Activated CD4-positive, alpha-beta T cell treated with anti-CD3 and anti-CD28 coated beads, Interleukin-2, Interleukin-6, amounts not matched to agents 100 ng/mL and 50 ng/mL, durations not matched to agents 16 hours and 8 hours (primary cell): ENCODE data around the gene QTRT2.

Experiments used
- DNase-seq: peaks from one replicate; pipeline ENCODE4 v3.0.0-alpha.2; 2020

Gene QTRT2

DNA sequence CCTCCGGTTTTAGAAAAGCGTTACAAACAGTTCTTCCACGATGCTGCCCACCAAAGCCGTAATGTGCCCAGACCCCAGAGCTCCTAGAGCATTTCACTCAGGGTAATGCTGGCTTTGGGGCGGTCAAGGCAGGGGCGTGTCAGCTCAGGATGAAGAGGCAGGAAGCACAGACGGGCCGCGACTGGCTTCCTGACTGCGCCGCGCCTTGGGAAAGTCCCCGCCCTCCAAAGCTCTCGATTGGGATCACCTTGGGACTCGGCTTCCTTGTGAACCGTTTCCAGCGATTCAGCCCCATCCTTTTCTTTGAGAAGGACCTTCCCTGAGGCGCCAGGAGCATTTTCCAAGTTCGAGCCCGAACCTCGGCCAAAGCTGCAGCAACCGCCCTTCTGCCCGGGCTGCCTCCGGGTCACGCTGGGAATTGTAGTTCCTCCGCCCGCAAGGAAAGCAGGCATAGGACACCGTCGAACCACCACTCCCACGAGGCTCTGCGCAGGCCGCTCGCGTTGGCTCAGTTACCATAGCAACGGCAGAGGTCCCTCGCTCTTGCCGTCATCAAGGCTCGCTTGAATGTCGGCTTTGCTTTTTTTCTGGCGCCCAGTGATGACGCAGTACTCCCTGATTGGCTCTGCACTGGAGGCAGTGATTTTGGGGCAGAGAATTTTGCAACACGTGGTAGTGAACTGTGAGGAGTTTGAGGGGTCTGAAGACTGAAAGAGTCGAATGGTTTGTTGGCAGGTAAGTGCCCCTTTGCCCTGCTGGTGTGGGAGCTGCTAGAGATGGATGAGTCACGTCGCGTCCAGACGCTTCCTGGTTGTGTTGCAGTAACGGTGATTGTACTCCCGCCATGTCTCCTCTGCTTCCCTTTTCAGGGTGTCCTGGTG, at the start of gene QTRT2, which contains the start of gene CCDC191:
TSS of gene QTRT2 (plus strand) at position 608 of the 881 bp plus-strand sequence. CDS start 8,521 bp downstream, outside the sequence.
TSS of gene CCDC191 (minus strand) at position 397 of the 881 bp plus-strand sequence. CDS start at position 337, 60 bp downstream.
- DNase-seq, result peak; percentile 99

DNA sequence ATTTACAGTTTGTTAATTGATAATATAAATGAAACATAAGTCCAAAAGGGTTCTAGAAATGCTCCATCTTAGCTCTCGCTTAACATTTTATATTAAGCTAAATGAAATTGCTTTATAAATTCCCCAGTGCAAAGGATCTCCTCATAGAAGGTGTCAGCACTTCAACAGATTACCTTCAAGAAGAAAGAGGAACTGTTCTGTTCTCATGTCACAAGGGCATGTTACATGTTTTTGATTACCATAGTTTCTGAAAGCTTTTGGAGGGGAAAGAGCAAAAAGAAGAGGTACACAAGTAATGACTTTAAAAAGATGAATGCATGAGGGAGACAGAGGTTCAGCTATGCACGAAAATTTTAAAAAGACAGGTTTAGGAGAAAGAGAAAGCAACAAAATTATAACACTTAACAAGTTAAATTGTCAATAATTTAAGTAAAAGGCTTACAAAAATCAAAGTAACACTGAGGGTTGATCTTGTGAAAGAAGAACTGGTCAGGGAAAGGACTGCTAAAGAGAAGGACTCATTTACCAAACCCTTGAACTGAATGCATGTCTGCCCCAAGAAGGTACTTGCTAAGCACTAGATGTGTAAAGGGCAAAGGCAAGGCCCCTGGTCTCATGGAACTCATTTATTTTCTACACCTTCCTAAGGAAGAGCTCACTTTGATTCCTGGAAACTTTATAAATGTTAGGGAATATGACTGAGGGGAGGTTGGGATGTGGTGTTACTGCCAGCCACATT, 45.3 kb upstream of the QTRT2 start:
- no peak for DNase-seq

DNA sequence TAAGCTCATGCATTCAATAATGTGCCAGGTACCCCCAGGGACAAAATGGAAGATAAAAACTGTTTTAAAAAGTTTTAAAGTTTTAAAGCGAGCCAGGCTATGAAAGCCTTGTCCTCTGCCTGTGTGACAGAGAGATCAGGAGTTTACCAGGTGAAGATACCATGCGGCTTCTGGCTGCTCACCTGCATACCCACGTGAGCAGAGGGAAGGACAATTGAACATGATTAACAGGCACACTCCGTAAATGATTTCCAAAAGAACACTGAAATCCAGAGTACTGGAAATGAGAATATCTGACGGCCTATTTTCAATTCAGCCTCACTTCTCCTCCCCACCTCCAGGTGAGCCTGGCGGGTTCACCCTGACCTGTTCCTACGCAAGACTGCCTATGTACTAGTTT, 42.3 kb upstream of the QTRT2 start:
- DNase-seq, result no peak

DNA sequence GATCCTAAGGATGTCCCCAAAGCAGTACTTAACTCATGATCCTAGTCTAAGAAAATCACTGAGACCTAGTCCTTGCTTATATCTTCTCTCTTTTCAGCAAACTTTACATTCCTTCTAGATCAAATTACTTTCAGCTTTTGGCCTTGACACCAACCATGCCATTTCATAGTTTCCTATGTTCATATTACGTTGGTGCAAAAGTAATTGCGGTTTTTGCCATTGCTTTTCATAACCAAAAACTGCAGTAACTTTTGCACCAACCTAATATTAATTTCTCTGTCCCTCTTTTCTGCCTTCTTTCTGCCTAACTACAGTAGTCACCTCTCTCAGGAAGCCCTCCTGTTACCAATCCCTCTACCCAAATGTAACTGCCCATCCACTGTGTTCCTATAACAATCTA, 37.1 kb upstream of the QTRT2 start:
- no peak for DNase-seq

DNA sequence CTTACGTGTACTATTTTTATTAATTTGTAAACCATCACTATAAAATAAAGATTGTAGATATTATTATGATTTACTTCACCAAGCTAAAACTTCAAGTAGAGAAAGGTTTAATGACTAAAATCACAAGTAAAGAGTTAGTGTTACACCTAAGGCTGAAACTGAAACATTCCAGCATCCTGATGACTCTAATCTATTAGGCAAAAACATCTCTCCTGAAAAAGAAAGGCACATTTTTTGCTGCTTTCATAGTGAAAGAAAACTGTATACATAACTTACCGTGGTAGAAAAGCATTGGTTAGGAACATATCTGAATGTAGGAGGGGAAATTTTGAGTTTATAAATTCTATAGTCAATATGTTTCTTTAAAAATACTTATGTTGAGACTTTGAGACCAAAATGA, 35.6 kb upstream of the QTRT2 start:
- peak; percentile 20 for DNase-seq

DNA sequence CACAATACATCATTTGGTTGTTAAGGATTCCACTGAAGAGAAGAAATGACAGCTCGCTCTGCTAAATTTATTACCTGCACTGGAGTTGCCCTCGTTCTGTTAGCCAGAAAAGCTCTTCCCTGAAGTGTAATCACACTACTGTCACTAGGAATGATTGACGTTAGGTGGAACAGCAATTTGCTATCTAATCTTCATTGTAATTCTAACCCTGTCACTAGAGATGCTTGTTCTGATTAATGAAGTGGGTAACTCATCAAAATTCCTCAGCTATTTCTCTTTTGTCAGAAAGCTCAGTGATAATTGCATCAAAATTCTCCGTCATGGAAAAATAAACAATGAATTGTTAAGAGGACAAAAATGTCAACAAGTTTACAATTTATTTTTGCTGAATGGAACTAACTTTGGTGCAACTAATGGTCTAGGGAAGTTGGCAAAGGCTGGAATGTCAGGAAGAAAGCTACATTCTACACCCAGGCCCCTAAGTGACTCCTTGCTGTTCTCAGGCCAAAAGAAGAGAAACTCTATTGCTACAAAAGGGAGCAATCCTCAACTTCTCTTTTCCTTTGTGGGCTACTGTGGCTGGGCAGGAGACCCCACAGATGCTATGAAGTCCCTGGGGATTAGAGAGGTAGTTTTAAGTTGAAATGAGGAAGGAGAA, 34.3 kb upstream of the QTRT2 start:
- no peak for DNase-seq

DNA sequence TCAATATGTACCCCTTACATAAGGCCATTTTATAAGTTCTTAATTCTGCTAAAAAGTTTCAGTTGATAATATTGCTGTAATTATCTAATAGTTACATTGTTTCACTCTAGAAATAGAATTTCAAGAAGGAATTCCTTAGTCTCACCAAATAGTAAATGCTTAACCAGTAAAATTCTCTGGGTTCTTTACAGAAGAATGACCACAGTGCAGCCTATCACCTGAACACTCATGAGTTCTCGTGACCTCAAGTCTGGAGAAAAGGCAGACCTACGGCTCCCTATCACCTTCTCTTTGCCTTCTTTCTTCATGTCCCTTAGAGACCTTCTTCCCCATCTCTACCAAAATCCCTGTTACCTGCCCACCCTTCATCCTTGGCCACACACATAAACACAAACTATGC, 31.1 kb upstream of the QTRT2 start:
- no peak for DNase-seq

DNA sequence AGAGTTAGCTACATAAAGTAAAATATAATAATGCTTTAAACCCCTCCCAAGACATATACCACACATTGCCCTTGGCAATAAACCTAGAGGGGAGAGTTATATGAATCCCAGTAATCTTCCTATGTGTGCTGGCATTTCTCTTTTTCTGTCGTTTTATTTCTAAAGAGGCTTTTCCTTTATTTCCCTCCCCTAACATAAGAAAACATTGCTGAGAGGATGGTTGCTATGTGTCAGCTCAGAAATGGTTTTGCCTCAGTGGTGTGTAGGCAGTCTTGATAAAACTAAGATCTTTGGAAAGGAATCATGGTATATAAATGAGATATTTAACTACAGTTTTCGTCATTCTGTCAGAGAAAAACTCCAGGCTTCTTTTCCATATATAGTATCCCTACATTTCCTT, 30.2 kb upstream of the QTRT2 start:
- DNase-seq, result no peak

DNA sequence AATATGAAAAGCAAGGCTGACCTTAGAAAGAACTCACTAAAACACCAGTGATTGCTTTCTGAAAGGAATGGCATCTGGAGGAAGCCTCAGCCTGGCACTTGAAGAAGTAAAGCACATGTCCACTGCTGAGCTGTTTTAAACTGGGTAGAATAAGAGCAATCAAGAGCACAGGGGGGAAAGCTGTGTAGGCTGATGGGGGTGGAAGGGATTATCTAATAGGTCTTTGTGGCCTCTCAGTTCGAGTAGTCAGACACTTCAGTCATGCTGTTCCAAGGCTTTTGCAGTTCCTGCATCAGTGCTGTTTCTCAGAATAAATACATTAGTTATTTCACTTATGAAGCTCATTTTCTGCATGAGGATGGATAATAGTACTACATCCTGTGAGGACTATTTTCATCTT, 22.8 kb upstream of the QTRT2 start:
- DNase-seq, result no peak

DNA sequence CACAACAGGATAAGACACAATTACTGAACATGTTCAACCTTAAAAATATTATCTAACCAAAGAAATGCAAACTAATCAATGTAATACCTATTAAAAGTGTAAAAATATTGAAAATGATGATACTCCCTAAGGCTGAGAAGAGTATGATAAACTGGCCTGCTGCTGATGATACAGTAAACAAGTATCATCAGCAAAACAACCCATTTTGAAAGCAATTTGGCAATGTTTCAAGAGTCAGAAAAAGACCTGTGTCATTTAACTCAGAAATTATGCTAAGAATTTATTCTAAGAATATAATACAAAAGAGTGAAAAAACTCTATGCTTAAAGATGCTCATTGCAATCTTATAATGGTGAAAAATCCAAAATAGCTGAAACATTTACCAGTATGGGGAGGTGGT, 22.3 kb upstream of the QTRT2 start:
- DNase-seq, result no peak

DNA sequence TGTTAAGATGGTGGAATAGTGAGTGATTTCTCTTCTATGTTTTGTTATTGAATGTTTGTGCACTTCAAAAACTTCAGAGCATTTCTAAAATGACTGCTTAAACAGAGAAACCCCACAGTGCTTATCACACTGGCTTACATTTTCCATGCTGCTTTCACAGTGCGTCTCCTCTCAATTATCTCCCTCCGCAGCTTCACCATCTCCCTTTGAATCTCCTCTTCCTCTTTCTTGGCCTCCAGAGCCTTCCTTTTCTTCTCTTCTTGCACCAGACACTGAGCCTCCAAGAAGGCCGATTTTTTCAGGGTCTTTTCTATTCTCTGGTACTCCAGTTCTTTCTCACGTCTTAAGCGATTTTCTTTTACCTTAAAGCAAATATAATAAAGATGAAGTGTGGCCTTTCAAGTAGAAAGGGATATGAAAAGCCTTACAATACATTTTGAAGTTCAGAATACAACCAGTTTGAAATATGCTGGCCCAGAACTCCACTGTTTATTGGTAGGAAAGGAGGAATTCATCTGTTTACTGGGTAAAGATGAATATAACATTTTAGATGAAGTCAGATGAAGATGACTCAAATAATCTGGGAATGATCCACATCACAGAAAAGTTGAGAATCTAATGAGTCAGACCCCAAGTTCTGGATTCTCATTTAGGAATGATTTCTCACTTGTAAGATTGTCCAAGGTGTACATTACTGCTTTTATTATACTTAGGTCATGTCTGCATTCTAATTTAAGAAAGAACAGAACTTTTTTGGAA, 21.6 kb upstream of the QTRT2 start:
- DNase-seq, result no peak

DNA sequence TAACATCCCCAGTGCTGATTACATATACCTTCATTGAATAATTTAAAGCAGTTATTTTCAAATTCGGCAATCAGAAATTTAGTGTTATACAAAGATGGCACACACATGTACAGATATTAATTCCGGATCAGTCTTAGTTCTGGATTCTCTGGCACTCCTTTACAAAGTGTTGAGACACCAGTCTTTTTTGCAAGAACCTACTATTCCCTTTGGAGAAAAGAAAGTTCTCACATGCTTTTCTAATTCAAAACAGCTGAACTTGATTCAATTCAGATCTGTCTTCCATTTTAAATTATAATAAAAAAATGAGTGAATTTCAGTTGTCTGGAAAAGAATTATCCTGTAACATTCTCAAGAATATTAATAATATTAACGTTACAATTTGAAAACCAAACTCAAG, 20.6 kb upstream of the QTRT2 start:
- no peak for DNase-seq

DNA sequence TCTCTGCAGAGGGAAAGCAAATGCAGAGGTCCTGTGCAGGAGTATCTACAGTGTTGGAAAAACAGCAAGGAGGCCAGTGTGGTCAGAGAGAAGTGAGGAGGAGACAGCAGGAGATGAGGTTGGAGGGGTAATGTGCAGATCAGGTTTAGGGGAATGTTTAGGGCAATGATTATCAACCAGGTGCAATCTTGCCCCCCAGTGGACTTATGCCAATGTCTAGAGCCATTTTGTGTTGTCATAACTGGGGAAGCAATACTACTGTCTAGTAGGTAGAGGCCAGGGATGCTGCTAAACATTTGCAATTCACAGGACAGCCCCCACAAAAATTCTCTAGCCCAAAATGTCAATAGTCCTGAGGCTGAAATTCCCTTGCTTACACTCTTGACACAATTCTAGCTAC, 13.3 kb upstream of the QTRT2 start:
- no peak for DNase-seq

DNA sequence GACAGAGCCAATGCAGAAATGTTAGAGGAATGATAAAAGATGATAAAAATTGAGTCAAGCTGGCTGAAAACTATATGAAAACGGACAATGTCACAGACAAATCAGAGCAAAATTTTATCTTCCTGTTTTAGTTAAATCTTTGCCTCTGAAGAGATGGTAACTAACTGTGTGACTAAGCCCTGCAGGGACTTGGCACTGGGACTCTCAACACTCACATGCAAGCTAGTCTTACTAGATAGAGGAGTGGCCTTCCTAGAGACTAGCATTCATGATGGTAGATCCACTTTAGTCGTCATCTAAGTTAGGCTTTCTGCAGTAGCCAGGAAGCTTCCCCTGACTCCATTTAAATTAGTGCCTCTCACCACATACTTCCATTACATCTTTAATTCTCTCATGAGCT, 4.3 kb upstream of the QTRT2 start:
- no peak for DNase-seq

DNA sequence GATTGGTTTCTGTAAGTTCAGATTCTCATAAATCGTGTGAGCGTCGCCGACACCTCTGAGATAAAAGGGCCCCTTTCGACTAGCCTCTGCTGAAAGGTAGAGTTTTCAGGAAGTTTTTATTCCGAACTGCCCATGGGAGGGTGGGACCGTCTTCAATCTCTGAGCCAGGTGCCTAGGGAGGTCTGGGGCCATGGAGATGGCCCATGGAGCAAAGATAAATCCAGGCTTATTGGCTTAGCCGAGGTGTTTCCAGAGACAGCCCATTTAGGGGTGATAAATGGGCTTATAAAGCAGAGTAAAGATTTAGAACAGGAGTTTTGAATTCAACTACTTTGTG, 442 bp downstream of the QTRT2 start:
- no peak for DNase-seq

DNA sequence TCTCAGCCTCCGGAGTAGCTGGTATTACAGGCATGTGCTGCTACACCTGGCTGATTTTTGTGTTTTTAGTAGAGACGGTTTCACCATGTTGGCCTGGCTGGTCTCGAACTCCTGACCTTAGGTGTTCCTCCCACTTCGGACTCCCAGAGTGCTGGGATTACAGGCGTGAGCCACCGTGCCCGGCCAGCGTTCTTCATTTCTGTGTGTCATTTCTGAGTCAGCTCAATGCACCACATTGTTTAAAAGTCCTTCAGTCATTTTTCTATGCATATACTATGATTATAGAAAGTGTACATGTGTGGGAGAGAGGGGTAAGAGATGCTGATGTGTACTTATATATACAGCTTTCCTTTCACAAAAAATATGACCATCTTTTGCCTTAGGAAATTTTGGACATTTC, 2.1 kb downstream of the QTRT2 start:
- DNase-seq, result no peak

DNA sequence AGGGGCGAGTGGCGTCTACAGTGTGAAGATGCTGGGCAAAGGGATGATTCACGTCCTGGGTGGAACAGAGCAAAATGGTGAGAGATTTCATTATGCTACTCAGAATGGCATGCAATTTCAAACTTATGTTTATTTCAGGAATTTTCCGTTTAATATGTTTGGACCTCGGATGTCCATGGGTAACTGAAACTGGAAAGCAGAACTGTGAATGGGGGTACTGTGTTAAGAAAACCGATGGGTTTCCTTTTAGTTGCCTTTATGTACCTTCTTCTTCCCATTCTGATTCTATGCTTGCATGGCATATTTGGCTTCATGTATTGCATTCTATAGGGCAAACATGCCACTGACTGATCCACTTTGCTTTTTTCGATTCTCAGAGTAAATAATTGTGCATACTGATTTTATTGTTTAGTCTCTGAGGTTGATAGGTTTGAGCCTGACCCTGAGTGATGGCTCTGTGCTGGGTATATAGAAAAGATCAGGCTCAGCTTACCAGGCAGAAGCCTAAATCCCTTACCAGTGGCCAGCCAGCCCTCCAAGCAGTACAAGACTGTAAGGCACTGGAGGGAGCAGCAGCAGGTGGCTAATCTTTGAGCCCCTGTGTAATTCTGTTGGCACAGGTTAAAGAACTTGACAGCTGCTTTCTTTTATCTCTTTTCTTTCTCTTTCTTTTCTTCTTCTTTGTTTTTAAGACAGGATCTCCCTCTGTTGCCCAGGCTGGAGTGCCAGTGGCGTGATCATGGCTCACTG, 4.5 kb downstream of the QTRT2 start:
- DNase-seq, result no peak

DNA sequence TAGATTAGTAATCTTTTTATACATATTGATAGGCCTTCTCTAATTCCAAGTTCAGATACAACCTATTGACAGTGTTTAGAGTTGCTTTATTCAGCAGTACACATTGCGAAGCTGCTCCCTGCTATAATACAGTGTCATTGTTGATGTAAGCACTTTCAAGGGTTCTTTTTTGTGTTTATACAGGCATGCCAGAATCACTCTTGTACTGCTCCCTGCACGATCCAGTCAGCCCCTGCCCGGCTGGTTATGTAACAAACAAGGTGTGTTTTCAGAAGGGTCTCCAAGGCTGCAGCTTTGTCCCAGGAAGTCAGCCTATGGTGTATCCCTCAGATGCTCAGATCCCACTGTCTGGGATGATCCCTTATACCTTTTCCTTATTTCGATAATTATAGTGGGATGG, 11.3 kb downstream of the QTRT2 start:
- no peak for DNase-seq

DNA sequence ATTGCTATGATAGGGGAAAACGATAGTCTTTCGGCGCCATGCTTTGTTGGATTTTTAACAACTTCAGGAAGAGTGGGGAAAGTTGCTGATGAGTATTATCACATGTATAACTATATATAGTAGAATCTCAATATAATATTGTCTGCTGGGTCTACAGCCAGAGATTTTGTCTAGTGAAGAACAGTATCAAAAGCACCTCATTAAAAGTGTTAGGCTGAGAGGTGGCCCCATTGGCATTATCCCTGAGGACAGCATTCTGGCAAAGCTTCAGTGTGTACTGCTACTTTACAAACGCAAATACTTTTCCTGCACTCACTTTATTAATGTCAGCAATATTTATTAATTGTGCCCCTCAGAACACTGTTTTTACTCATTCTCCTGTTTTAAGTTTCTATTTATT, 11.8 kb downstream of the QTRT2 start:
- DNase-seq, result no peak

DNA sequence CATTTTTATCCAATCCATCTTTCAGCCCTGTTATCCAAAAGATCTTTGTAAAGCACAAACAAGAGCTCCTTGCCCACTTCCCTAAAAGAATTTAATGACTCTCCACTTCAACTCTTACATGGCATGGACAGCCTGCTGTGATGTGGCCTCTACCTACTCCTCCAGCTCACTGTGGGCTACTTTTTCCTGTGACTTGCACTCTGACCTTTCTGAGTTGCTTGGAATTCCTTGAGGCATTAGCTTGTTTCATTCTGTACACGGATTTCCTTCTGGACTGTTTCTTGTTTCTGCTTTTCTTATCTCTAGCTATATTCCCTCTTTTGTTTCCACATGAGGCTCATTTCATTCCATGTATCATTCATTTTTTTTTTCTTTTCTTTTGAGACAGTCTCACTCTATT, 15.2 kb downstream of the QTRT2 start:
- DNase-seq, result no peak

DNA sequence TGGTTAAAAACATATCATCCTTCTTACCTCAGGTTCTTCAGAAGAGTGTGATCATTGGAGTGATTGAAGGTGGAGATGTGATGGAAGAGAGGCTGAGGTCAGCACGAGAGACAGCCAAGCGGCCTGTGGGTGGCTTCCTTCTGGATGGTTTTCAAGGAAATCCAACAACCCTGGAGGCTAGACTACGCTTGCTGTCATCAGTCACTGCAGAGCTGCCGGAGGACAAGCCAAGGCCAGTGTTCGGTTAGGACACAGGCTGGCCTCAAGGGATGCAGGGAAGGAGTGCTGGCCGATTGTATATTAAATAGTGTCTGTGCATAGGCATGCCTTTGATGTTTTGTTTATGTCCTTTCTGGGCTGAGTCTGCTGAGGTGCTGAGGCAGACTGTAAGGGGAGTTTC, 20.2 kb downstream of the QTRT2 start:
- no peak for DNase-seq

DNA sequence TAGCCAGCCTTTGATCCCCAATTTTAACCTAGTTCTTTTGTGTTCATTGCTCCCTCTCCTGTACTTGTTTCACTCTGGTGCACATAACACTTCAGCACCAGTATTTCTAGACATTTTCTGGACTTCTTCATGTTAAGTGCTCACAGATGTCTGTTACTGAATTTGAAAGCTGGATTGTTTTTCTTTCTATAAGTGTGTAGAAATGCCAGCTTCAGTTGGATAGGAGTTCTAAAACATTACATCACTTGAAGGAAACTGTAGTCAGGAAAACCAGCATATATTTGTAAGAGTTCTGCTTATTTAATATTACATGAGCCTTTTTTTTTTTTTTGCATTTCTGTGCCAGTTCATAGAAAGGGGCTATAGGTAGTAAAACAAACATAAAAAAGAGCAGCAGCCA, 21.6 kb downstream of the QTRT2 start:
- no peak for DNase-seq
